Lower leg skin (tissue), 4 donors: ENCODE measurements around the gene GNB2. TPM values are rescaled to one million over a fixed set of nuclear protein-coding genes. Genes with fewer than 3 reads are reported as not detected.
"Not testable (repeated sequence)": the region's sequence is repeated elsewhere in the genome, so short reads cannot be mapped to it uniquely, and the experiment has no call there.

Source experiments
- DNase-seq, 2 donors: peaks; one replicate each; pipeline ENCODE4 v3.0.0-alpha.2; 2019; ENCODE audit warnings: low spot score in 2 of 2
- H3K4me3 ChIP-seq: fragments of 200-600 bp; sonication (generic); 2 replicates; pipeline ENCODE4 v1.5.1; 2017; ENCODE audit warnings: mild to moderate bottlenecking, low read depth; ENCODE audit not compliant: poor library complexity, severe bottlenecking
- CTCF ChIP-seq, 3 donors: fragments of 450-650 bp; IDR thresholded peaks; one replicate each; pipeline ENCODE4 v1.5.1; 2016; ENCODE audit warnings: antibody characterized with exemption in 3 of 3, mild to moderate bottlenecking in 3 of 3, moderate library complexity in 2 of 3
- POLR2A ChIP-seq, 2 donors: fragments of 450-650 bp; IDR thresholded peaks; one replicate each; pipeline ENCODE4 v1.6.1; 2016 to 2017; ENCODE audit warnings: antibody characterized with exemption in 2 of 2, mild to moderate bottlenecking in 1 of 2, moderate library complexity in 1 of 2
- WGBS, 2 donors: methylation state at CpG; one replicate each; pipeline ENCODE4 v1.1.5; 2018; 5-methylcytosine and 5-hydroxymethylcytosine counted together
- intact Hi-C: fragments of 100-400 bp; cut with DNase I; formaldehyde crosslinking; loops from one replicate; pipeline ENCODE4 v1.15.0; 2023; ENCODE audit warnings: low total_unique reads
- total RNA-seq, 4 donors: library from RNA; depleted of rRNA; stranded (reverse); fragments of >200 nt; gene quantifications; one replicate each; pipeline ENCODE4 v1.1.0, GENCODE V29; 2016

Gene GNB2
- total RNA-seq, 4 donors from 2014 or later, result 309 to 439 (median 353) TPM

- no peak for DNase-seq
- H3K4me3 ChIP-seq, result no peak overlapping the region
- TF ChIP-seq CTCF (IDR thresholded peaks at IDR 0.05) (no peak), POLR2A (IDR thresholded peaks at IDR 0.05) (no peak)
- WGBS, 2 donors, result 8 to 10% methylated on average over 23 to 30 of the region's 56 CpGs
- intact Hi-C loops, result no loop called here
Measured at GRCh38 chr7:100720671-100721504, 47.3 kb downstream of the GNB2 start.

DNA sequence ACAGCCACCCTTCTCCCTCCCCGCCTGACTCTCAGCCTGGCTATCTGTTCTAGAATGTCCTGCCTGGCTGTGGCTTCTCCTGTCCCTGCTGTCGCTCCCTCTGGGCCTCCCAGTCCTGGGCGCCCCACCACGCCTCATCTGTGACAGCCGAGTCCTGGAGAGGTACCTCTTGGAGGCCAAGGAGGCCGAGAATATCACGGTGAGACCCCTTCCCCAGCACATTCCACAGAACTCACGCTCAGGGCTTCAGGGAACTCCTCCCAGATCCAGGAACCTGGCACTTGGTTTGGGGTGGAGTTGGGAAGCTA is 47.9 kb downstream of the GNB2 start:
- no peak overlapping the region for H3K4me3 ChIP-seq
- WGBS, 2 donors, result 71 to 78% methylated on average over 8 of the region's 8 CpGs
- no peak for DNase-seq
- intact Hi-C loops, result no loop called here
- TF ChIP-seq POLR2A (IDR thresholded peaks at IDR 0.05), result no peak
- no peak for TF ChIP-seq CTCF (IDR thresholded peaks at IDR 0.05)

- no peak for DNase-seq
- intact Hi-C loops, result no loop called here
- 83 to 90% methylated on average over 17 of the region's 17 CpGs for WGBS, 2 donors
- H3K4me3 ChIP-seq, result no peak overlapping the region
- no peak for TF ChIP-seq POLR2A (IDR thresholded peaks at IDR 0.05)
- TF ChIP-seq CTCF (IDR thresholded peaks at IDR 0.05), result no peak
Measured at GRCh38 chr7:100722480-100723212, 49.1 kb downstream of the GNB2 start.

- H3K4me3 ChIP-seq, result no peak overlapping the region
- 85 to 88% methylated on average over 15 to 16 of the region's 16 CpGs for WGBS, 2 donors
- DNase-seq, result no peak
- intact Hi-C loops, result no loop called here
- no peak for TF ChIP-seq CTCF (IDR thresholded peaks at IDR 0.05)
Measured at GRCh38 chr7:100723732-100724275, 50.3 kb downstream of the GNB2 start.

GRCh38 chr7:100724364-100724763 is 50.8 kb downstream of the GNB2 start:
- WGBS, 2 donors, result 93 to 96% methylated on average over 2 of the region's 2 CpGs
- H3K4me3 ChIP-seq, DNase-seq, intact Hi-C loops: not testable (repeated sequence)

DNA sequence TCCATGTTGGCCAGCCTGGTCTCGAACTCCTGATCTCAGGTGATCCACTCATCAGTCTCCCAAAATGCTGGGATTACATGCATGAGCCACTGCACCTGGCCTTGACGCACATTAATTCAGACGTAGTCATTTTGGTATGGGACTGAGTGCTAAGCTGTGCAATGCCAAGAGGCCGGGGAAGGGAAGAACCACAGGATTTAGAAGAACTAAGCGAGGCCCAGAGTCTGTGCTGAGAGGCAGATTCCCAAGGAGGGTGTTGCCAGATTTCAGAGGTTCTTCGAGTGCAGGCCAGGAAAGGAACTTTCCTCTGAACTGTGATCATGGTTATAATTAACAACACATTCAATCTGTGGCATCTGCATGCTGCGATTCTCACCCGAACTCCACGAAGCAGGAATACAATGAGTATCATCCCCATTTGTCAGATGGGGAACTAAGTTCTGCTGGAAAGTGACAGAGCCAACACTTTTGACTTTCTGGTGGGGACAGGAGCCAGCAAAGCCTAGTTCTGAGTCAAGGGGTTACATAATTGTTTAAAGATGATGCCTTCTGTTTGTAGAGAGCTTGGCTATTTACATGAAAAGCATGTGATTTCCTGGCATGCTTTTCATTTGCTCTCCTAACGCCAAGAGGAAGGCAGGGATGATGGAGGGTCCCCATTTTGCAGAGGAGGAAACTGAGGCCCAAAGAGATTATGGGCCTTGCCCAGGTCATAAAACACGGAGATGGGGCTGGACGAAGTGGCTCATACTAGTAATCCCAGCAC is 53.6 kb downstream of the GNB2 start:
- no peak overlapping the region for H3K4me3 ChIP-seq
- TF ChIP-seq CTCF (IDR thresholded peaks at IDR 0.05), result no peak
- no peak for TF ChIP-seq POLR2A (IDR thresholded peaks at IDR 0.05)
- intact Hi-C loops, result no loop called here
- WGBS, 2 donors, result 38 to 53% methylated on average over 12 of the region's 12 CpGs
- DNase-seq, result no peak
